B cell (primary cell): ENCODE measurements around the gene UBXN10.

Experiments used
- EZH2 ChIP-seq: IDR thresholded peaks from 2 replicates; pipeline ENCODE4 v1.6.1; 2012; ENCODE audit warnings: borderline replicate concordance, low read depth, mild to moderate bottlenecking, moderate library complexity, low read length; ENCODE audit not compliant: insufficient read depth, poor library complexity, severe bottlenecking
- TF ChIP-seq, protein P1 (sequence below): fragments of 200-600 bp; IDR thresholded peaks from one replicate; pipeline ENCODE4 v1.8.0; 2022; ENCODE audit warnings: antibody characterized with exemption, mild to moderate bottlenecking

GRCh38 chr1:20164694-20165202 is 21.1 kb upstream of the UBXN10 start:
- TF ChIP-seq, protein P1, sequence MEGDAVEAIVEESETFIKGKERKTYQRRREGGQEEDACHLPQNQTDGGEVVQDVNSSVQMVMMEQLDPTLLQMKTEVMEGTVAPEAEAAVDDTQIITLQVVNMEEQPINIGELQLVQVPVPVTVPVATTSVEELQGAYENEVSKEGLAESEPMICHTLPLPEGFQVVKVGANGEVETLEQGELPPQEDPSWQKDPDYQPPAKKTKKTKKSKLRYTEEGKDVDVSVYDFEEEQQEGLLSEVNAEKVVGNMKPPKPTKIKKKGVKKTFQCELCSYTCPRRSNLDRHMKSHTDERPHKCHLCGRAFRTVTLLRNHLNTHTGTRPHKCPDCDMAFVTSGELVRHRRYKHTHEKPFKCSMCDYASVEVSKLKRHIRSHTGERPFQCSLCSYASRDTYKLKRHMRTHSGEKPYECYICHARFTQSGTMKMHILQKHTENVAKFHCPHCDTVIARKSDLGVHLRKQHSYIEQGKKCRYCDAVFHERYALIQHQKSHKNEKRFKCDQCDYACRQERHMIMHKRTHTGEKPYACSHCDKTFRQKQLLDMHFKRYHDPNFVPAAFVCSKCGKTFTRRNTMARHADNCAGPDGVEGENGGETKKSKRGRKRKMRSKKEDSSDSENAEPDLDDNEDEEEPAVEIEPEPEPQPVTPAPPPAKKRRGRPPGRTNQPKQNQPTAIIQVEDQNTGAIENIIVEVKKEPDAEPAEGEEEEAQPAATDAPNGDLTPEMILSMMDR = no peak
- no peak for TF ChIP-seq EZH2
